Chondrocyte (in vitro differentiated cells): ENCODE measurements around the gene CDHR3. TPM values are rescaled to one million over a fixed set of nuclear protein-coding genes. Genes with fewer than 3 reads are reported as not detected.

Experiments
- DNase-seq: peaks from one replicate; pipeline ENCODE4 v3.0.0; 2021; ENCODE audit warnings: mixed read lengths, low spot score
- H3K27ac Mint-ChIP-seq: one replicate; pipeline ENCODE4 v1.8.0; 2021; ENCODE audit warnings: mild to moderate bottlenecking, moderate library complexity, mixed read lengths; ENCODE audit not compliant: unreplicated experiment
- H3K27me3 Mint-ChIP-seq: 2 replicates; pipeline ENCODE4 v1.8.0; 2021; ENCODE audit warnings: low read depth, mixed read lengths
- H3K36me3 Mint-ChIP-seq: 2 replicates; pipeline ENCODE4 v1.8.0; 2021; ENCODE audit warnings: low read depth, mixed read lengths
- H3K4me1 Mint-ChIP-seq: 2 replicates; pipeline ENCODE4 v1.8.0; 2021; ENCODE audit warnings: low read depth, mild to moderate bottlenecking, mixed read lengths
- H3K4me3 Mint-ChIP-seq: one replicate; pipeline ENCODE4 v1.8.0; 2021; ENCODE audit warnings: mild to moderate bottlenecking, moderate library complexity, mixed read lengths; ENCODE audit not compliant: unreplicated experiment
- H3K9me3 Mint-ChIP-seq: 2 replicates; pipeline ENCODE4 v1.8.0; 2021; ENCODE audit warnings: low read depth, mixed read lengths
- CTCF ChIP-seq: fragments of 200-600 bp; sonication (generic); IDR thresholded peaks from 2 replicates; pipeline ENCODE4 v1.5.0; 2021; ENCODE audit warnings: antibody characterized with exemption, mild to moderate bottlenecking, moderate library complexity
- total RNA-seq: library from RNA; stranded (reverse); gene quantifications from 3 replicates; pipeline ENCODE4 v1.2.1, GENCODE V29; 2021

CDHR3 gene
- total RNA-seq, 1 donor from 2014 or later: 1.0 TPM

GRCh38 chr7:106053109-106053508 is 90.0 kb downstream of the CDHR3 start:
- TF ChIP-seq CTCF: no peak
- Mint-ChIP-seq H3K36me3 (no peaks in the 10 kb centered on the region), H3K27me3 (peaks cover 7% of the 10 kb centered on the region), H3K4me3 (no peak overlapping the region), H3K4me1 (peaks cover 12% of the 10 kb centered on the region), H3K9me3 (no peaks in the 10 kb centered on the region), H3K27ac (no peak overlapping the region)
- no peak for DNase-seq

- no peak overlapping the region for H3K27ac Mint-ChIP-seq
- no peak for TF ChIP-seq CTCF
- DNase-seq: no peak
- peaks cover 7% of the 10 kb centered on the region for H3K27me3 Mint-ChIP-seq
- H3K36me3 Mint-ChIP-seq: no peaks in the 10 kb centered on the region
- H3K4me3 Mint-ChIP-seq: no peak overlapping the region
- H3K4me1 Mint-ChIP-seq: peaks cover 12% of the 10 kb centered on the region
- no peaks in the 10 kb centered on the region for H3K9me3 Mint-ChIP-seq
Measured at GRCh38 chr7:106054156-106054910, 91.3 kb downstream of the CDHR3 start.

GRCh38 chr7:106054971-106055532 is 92.0 kb downstream of the CDHR3 start:
- no peak for DNase-seq
- H3K36me3 Mint-ChIP-seq: no peaks in the 10 kb centered on the region
- peaks cover 12% of the 10 kb centered on the region for H3K4me1 Mint-ChIP-seq
- H3K27me3 Mint-ChIP-seq: peaks cover 7% of the 10 kb centered on the region
- no peaks in the 10 kb centered on the region for H3K9me3 Mint-ChIP-seq
- TF ChIP-seq CTCF: no peak
- no peak overlapping the region for H3K27ac Mint-ChIP-seq
- no peak overlapping the region for H3K4me3 Mint-ChIP-seq

GRCh38 chr7:106056513-106057203 is 93.6 kb downstream of the CDHR3 start:
- Mint-ChIP-seq H3K36me3 (no peaks in the 10 kb centered on the region), H3K4me3 (no peak overlapping the region), H3K27me3 (peaks cover 7% of the 10 kb centered on the region), H3K27ac (no peak overlapping the region), H3K9me3 (no peaks in the 10 kb centered on the region), H3K4me1 (no peaks in the 10 kb centered on the region)
- peak; percentile 90 for TF ChIP-seq CTCF
- DNase-seq: no peak

GRCh38 chr7:106057204-106057961 is 94.3 kb downstream of the CDHR3 start:
- Mint-ChIP-seq H3K36me3 (no peaks in the 10 kb centered on the region), H3K27ac (no peak overlapping the region), H3K4me3 (no peak overlapping the region), H3K4me1 (no peaks in the 10 kb centered on the region), H3K9me3 (no peaks in the 10 kb centered on the region), H3K27me3 (peaks cover 4% of the 10 kb centered on the region)
- peak; percentile 28 for TF ChIP-seq CTCF
- no peak for DNase-seq
